ENCODE measurements around the gene RBCK1. TPM values are rescaled to one million over a fixed set of nuclear protein-coding genes. Genes with fewer than 3 reads are reported as not detected.

Gene RBCK1
- total and polyA plus RNA-seq, 9 of the 15 experiments (the other 6 are each of a cell fraction or from before 2014, with no cell fraction given) = 5.9 to 59.3 (median 26.5) TPM

- TF ChIP-seq, protein P1, sequence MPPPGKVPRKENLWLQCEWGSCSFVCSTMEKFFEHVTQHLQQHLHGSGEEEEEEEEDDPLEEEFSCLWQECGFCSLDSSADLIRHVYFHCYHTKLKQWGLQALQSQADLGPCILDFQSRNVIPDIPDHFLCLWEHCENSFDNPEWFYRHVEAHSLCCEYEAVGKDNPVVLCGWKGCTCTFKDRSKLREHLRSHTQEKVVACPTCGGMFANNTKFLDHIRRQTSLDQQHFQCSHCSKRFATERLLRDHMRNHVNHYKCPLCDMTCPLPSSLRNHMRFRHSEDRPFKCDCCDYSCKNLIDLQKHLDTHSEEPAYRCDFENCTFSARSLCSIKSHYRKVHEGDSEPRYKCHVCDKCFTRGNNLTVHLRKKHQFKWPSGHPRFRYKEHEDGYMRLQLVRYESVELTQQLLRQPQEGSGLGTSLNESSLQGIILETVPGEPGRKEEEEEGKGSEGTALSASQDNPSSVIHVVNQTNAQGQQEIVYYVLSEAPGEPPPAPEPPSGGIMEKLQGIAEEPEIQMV (tag; conservative IDR thresholded peaks at IDR 0.05; ENCODE audit: low read depth) = 0 out of 2 replicates have a peak, but pooled peaks have one; percentile 4
- TF ChIP-seq HNRNPK (IDR thresholded peaks at IDR 0.05; ENCODE audit: low read depth, low read length, poor library complexity, severe bottlenecking) = no peak
- TF ChIP-seq ZNF407 (IDR thresholded peaks at IDR 0.05; ENCODE audit: low read depth) = no peak
- TF ChIP-seq CAMTA2 (CRISPR knock-in tag; conservative IDR thresholded peaks at IDR 0.05) = no peak
- no peak for TF ChIP-seq PATZ1 (CRISPR knock-in tag; IDR thresholded peaks at IDR 0.05; ENCODE audit: borderline replicate concordance)
- no peak for TF ChIP-seq ZFP30 (CRISPR knock-in tag; IDR thresholded peaks at IDR 0.05; ENCODE audit: borderline replicate concordance)
- no peak for TF ChIP-seq ZNF696 (CRISPR knock-in tag; conservative IDR thresholded peaks at IDR 0.05)
- no peak for TF ChIP-seq GMEB1 (CRISPR knock-in tag; IDR thresholded peaks at IDR 0.05)
- no peak for TF ChIP-seq RFX1 (IDR thresholded peaks at IDR 0.05)
- peak; percentile 96 for TF ChIP-seq BRD9 (IDR thresholded peaks at IDR 0.05; ENCODE audit: low read depth, partially characterized antibody)
- no peak for TF ChIP-seq HEY1 (CRISPR knock-in tag; IDR thresholded peaks at IDR 0.05; ENCODE audit: borderline replicate concordance)
- no peak for TF ChIP-seq BHLHE40 (IDR thresholded peaks at IDR 0.05; ENCODE audit: low read length)
- TF ChIP-seq KDM4B (IDR thresholded peaks at IDR 0.05; ENCODE audit: borderline replicate concordance in 2 of 2, low read depth in 1 of 2) = no peak
Measured at GRCh38 chr20:401682-402495, 6.2 kb upstream of the RBCK1 start (continued).
